Glomerular visceral epithelial cell (primary cell): ENCODE data around the gene CFAP107.
"Not testable (repeated sequence)": the region's sequence is repeated elsewhere in the genome, so short reads cannot be mapped to it uniquely, and the experiment has no call there.

Source experiments
- DNase-seq: peaks from one replicate; pipeline ENCODE4 v3.0.0-alpha.2; 2016; ENCODE audit errors: extremely low spot score

CFAP107 gene, protein sequence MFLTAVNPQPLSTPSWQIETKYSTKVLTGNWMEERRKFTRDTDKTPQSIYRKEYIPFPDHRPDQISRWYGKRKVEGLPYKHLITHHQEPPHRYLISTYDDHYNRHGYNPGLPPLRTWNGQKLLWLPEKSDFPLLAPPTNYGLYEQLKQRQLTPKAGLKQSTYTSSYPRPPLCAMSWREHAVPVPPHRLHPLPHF

DNA sequence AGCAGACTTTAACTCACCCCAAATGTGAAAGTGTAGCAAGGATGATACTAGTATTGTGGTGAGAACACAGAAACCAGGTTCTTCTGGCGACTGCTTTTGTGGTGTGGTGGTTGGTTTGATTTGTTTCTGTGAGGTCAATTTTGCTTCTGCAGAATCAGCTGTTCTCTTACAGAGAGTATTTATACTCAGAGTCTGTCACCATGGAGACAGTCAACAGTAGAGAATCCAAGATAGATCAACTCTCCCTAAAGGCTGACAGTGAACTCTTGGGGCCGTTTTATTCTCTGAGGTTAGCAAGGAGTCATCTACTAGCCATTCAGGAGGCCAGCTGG, at the start of gene CFAP107:
Gene CFAP107 (plus strand): TSS at position 209 of the 332 bp plus-strand sequence. CDS start 231 bp downstream, outside the sequence.
- no peak for DNase-seq

GRCh38 chr1:12696658-12697057, 49.3 kb upstream of the CFAP107 start:
- no peak for DNase-seq

DNA sequence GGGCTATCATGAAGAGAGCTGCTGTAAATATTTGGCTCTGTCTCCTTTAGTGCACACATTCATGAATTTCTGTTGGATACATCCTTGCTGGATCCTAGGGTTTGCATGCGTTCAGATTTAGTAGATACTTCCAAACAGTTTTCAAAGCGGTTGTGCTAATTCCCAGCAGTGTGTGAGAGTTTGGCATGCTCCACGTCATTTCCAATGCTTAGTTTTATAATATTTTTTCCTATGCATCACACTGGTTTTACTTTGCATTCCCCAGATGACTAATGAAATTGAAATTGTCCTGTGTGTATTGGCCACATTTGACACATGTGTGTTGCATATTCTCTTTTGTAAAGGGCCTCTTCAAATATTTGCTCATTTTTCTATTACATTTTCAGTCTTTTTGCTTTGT, 48.6 kb upstream of the CFAP107 start:
- no peak for DNase-seq

GRCh38 chr1:12703821-12704451, 42.1 kb upstream of the CFAP107 start:
- DNase-seq = no peak

DNA sequence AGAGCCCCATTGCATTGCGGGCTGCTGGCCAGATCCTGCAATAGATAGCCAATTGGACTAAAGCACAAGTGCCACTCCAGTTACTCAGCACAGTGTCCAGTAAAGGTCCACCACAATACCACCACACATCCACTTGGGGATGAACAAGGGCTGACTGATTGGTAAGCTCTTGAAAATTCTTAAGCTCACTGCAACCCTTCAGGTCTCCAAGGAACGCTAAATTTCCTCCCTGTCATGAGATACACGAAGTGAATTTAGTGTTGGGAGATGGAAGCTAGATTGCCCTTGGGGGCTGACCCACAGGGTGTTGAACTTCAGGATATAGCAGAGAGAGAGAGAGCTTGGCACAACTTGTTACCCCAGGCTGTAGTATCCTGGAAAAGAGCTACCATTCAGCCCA, 39.9 kb upstream of the CFAP107 start:
- no peak for DNase-seq

DNA sequence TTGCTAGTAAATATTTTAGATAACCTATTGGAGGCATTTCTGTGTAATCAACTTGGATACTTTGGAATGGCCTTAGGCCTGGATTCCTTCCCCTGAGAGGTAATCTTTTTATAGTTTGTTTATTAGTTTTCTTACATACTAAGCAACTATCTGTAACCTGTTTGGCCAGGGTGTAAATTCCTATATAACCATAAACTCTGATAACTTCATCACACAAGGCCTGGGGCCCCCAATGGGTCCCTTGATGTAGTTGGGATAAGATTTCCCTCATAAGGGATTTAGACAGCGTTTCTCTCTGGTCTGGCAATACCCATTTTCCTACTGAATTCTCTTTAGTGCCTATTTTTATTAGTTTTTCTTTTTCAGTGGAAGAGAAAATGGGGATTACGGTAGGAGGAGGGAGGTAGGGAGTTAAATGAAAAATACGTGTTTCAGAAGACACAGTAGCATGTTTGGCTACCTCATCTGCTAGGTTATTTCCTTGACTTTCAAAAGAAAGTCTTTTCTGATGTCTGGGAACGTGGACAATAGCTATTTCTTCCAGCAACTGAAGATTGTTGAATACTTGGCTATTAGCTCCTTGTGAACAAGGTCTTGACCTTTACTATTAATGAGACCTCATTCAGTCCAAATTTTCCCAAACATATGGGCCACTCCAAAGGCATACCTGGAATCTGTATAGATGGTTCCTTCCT, 37.5 kb upstream of the CFAP107 start:
- no peak for DNase-seq

- DNase-seq = no peak
Measured at GRCh38 chr1:12709091-12709491, 36.9 kb upstream of the CFAP107 start.

GRCh38 chr1:12709696-12710095, 36.3 kb upstream of the CFAP107 start:
- no peak for DNase-seq

GRCh38 chr1:12711536-12711935, 34.5 kb upstream of the CFAP107 start:
- DNase-seq = no peak

GRCh38 chr1:12712076-12712475, 33.9 kb upstream of the CFAP107 start:
- DNase-seq = no peak

GRCh38 chr1:12712929-12713328, 33.1 kb upstream of the CFAP107 start:
- no peak for DNase-seq

GRCh38 chr1:12713651-12714050, 32.3 kb upstream of the CFAP107 start:
- not testable (repeated sequence) for DNase-seq

- no peak for DNase-seq
Measured at GRCh38 chr1:12714710-12715475, 31.1 kb upstream of the CFAP107 start.

DNA sequence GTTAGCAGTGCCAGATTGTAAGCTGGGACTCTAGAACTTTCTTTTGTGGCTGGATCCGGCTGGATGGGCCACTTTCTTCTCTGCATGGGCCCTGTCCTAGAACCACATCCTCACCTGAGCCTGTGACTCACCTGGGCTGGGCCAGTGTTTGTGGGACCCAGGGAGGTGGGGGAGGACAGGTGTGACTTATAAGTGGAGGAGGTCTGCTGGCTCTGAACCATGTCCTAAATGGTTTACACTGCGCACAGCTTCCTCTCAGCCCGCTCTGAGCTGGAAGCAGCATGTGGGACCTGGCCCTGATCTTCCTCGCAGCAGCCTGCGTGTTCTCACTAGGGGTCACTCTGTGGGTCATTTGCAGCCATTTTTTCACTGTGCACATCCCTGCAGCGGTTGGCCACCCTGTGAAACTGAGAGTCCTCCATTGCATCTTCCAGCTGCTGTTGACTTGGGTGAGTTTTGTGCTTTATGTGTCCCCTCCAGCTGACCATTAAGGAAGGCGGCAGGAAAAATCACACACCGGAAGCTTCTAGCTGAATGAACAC, 30.0 kb upstream of the CFAP107 start, which contains the start of gene AADACL3:
Gene AADACL3 (plus strand): TSS at position 215 of the 542 bp plus-strand sequence. CDS start 67 bp downstream, at position 282.
- DNase-seq = no peak

DNA sequence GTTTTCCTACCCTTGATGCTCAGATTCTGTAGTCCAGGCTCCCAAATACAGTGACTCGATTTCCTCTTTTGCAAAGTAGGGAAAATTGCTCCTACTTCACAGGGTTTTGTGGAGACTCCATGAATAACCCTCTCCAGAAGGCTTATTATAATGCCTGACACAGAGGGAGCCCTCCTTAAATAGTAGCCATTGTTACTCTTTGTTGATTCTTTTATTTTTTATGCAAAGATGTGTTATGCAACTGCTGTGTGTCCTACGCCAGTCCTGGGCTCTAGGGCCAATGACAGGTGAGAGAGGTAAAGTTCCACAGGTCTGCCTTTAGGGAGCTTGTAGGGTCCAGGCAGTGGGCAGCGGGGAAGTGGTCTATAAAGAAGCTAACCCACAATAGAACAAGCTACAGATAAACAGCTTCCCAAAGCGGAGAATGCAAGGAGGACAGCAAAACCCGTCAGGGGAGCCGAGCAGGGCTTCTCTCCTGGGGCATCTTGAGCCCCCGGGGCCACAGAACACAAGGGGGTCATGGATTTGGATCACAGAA, 28.6 kb upstream of the CFAP107 start:
- no peak for DNase-seq

DNA sequence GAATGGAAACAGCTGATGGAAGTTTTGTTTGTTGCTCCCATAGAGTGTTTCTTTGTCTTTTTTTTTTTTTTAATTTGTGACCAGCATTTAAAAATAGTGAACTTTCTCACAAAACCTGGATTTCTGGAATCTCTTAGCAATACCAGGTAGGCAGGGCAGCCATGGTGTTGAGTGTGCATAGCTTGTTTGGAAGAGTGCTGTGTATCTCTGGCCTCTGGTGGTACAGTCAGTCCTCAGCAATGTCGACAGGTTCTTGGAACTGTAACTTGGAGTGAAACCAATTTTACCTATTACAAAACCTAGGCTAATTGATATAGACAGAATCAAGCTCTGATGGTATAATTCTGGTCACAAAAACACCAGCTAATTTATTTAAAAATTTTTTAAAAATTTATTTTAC, 23.4 kb upstream of the CFAP107 start:
- no peak for DNase-seq

DNA sequence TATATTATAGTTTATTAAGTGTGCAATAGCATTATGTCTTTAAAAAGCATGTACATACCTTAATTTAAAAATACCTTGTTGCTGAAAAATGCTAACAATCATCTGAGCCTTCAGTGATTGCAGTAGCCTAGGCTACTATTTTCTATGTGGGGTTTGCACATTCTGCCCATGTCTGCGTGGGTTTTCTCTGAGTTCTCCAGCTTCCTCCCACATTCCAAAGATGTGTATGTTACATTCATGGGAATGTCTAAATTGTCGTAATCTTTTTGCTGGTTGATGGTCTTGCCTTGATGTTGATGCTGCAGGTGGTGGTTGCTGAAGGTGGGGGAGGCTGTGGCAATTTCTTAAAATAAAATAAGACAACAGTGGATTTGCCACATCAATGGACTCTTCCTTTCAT, 17.6 kb upstream of the CFAP107 start:
- no peak for DNase-seq

DNA sequence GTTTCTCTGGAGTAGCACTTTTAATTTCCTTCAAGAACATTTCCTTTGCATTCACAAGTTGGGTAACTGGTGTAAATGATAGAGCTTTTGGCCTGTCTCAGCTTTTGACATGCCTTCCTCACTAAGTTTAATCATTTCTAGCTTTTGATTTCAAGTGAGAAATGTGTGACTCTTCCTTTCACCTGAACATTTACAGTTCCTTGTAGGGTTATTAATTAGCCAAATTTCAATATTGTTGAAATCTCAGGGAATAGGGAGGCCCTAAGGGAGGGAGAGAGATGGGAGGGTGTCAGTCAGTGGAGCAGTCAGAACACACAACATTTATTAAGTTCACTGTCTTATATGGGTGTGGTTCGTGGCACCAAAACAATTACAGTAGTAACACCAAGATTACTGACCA, 15.8 kb upstream of the CFAP107 start:
- DNase-seq = no peak

DNA sequence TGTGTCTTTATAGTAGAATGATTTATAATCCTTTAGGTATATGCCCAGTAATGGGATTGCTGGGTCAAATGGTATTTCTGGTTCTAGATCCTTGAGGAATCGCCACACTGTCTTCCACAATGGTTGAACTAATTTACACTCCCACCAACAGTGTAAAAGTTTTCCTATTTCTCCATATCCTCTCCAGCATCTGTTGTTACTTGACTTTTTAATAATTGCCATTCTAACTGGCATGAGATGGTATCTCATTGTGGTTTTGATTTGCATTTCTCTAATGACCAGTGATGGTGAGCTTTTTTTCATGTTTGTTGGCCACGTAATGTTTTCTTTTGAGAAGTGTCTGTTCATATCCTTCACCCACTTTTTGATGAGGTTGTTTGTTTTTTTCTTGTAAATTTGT, 14.9 kb upstream of the CFAP107 start:
- not testable (repeated sequence) for DNase-seq

DNA sequence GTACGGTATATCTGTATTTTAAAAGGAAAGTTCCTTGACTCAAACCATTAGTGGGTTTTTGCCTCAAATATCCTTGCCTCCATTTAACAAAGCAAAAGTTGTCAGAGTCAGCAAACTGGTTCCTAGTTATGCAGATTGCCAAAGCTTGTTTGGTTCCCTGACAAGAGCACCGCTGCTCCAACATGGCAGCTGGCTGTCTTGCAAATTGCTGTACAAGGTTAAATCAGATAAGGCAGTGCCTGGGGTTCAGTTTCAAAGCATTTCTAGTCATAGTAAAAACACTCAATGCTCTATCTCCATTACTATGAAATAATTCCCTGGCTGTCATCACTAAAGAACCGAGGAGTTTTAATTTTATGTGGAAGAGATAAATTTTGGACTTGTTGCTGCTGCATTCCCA, 11.3 kb upstream of the CFAP107 start:
- DNase-seq = no peak

- no peak for DNase-seq
Measured at GRCh38 chr1:12738934-12739333, 7.1 kb upstream of the CFAP107 start.

- DNase-seq = no peak
Measured at GRCh38 chr1:12739613-12740012, 6.4 kb upstream of the CFAP107 start.
